Measurements from ENCODE around the gene SNX8. TPM values are rescaled to one million over a fixed set of nuclear protein-coding genes. Genes with fewer than 3 reads are reported as not detected.

SNX8 gene
- total RNA-seq, 4 donors from 2014 or later = 6.4 to 28.1 (median 24.8) TPM

- TF ChIP-seq, protein P1, sequence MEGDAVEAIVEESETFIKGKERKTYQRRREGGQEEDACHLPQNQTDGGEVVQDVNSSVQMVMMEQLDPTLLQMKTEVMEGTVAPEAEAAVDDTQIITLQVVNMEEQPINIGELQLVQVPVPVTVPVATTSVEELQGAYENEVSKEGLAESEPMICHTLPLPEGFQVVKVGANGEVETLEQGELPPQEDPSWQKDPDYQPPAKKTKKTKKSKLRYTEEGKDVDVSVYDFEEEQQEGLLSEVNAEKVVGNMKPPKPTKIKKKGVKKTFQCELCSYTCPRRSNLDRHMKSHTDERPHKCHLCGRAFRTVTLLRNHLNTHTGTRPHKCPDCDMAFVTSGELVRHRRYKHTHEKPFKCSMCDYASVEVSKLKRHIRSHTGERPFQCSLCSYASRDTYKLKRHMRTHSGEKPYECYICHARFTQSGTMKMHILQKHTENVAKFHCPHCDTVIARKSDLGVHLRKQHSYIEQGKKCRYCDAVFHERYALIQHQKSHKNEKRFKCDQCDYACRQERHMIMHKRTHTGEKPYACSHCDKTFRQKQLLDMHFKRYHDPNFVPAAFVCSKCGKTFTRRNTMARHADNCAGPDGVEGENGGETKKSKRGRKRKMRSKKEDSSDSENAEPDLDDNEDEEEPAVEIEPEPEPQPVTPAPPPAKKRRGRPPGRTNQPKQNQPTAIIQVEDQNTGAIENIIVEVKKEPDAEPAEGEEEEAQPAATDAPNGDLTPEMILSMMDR (IDR thresholded peaks at IDR 0.05 in 4 of 5, conservative IDR thresholded peaks at IDR 0.05 in 1 of 5) = no peak
- no peak for TF ChIP-seq POLR2A (IDR thresholded peaks at IDR 0.05)
- Histone ChIP-seq H3K9me3 (no peaks in the 10 kb centered on the region), H3K36me3 (no peaks in the 10 kb centered on the region), H3K27me3 (no peaks in the 10 kb centered on the region), H3K4me1 (peaks cover 33 to 34% of the 10 kb centered on the region in 2 donors), H3K27ac (peak overlapping the region; percentile 90 to 100 (median 94)), H3K4me3 (peak overlapping the region; percentile 80 to 96 (median 88))
- ATAC-seq = peak; percentile 7 to 19
- no peak for DNase-seq
- in situ Hi-C loops (cut with MboI; ENCODE audit: low sequenced_read_pairs in 4 of 4) = no loop called here
- intact Hi-C loops (cut with DNase I; ENCODE audit: low total_unique reads) = loop anchor here (1.0 to 10.0 kb wide), 5 partner anchors 41 to 780 kb away; partner anchors contain the start of genes BRAT1, CHST12, MAD1L1 and PSMG3
Observed at GRCh38 chr7:2354939-2355704, 40.9 kb upstream of the SNX8 start.

DNA sequence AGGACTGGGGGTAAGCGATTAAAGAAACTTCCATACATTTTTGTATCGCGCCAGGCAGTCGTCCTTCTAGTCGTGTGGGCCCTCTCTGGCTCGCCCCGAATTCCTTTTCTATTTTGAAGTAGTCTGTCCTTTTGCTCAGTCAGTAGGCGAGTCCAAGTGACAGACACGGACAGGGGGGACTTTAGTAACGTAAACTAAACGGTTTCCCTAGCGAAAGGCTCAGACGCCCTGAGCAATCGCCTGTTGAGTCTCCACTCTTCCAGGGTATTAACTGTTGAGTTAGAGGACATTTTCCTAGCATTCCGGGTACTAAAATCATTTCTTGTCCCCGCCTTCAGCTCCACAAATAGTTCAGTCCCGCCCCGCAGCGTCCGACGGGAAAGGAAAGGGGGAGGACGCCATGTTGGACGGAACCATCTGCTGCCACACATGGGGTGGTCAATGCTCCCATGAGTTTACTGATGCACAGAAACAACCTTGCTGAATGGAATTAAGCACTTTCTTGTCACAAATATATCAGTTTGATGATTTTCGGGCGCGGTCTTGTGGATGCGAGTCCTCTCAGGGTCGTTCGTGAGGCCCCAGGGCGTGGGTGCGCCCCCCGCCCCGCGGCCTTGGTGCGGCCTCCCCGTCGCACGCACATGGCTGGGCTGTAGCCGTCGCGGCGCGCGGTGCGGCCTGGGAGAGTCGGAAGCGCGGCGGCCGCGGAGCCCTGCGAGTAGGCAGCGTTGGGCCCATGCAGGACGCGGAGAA lies 40.1 kb upstream of the SNX8 start, which contains the start of gene EIF3B:
EIF3B (plus strand) TSS at position 642 of the 753 bp plus-strand sequence; CDS start at position 737, 95 bp downstream.
- intact Hi-C loops (cut with DNase I; ENCODE audit: low total_unique reads) = loop anchor here (1.0 to 10.0 kb wide), 5 partner anchors 40 to 780 kb away; partner anchors contain the start of genes BRAT1, CHST12, MAD1L1 and PSMG3
- in situ Hi-C loops (cut with MboI; ENCODE audit: low sequenced_read_pairs in 4 of 4) = no loop called here
- H3K36me3 ChIP-seq = no peaks in the 10 kb centered on the region
- peaks cover 33 to 34% of the 10 kb centered on the region in 2 donors for H3K4me1 ChIP-seq
- peak; percentile 86 to 87 for DNase-seq
- H3K4me3 ChIP-seq = peak within 1 kb of the TSS; percentile 80 to 96 (median 88)
- no peaks in the 10 kb centered on the region for H3K9me3 ChIP-seq
- peak; percentile 94 to 95 for ATAC-seq
- TF ChIP-seq, protein P1 (IDR thresholded peaks at IDR 0.05 in 4 of 5, conservative IDR thresholded peaks at IDR 0.05 in 1 of 5) = peak in 2 of 5 experiments; percentile 24 to 53
- peak; percentile 73 to 89 for TF ChIP-seq POLR2A (IDR thresholded peaks at IDR 0.05)
- peak within 1 kb of the TSS; percentile 90 to 100 (median 94) for H3K27ac ChIP-seq
- no peaks in the 10 kb centered on the region for H3K27me3 ChIP-seq

DNA sequence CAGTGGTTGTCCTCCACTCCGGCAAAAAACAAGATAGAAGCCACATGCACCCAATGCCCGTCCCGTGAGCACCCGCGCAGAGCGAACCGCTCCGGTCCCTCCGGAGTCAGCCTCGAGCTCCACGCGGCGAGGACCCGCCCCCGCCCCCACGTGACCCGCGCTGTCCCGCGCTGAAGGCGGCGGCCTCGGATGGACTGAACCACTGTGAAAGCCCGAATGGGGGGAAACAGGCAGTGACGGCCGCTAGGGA lies 39.6 kb upstream of the SNX8 start:
- peaks cover 29 to 30% of the 10 kb centered on the region in 2 donors for H3K4me1 ChIP-seq
- no peaks in the 10 kb centered on the region for H3K36me3 ChIP-seq
- no peaks in the 10 kb centered on the region for H3K27me3 ChIP-seq
- TF ChIP-seq, protein P1 (IDR thresholded peaks at IDR 0.05 in 4 of 5, conservative IDR thresholded peaks at IDR 0.05 in 1 of 5) = no peak
- peak; percentile 20 to 45 for TF ChIP-seq POLR2A (IDR thresholded peaks at IDR 0.05)
- intact Hi-C loops (cut with DNase I; ENCODE audit: low total_unique reads) = loop anchor here (1.0 to 10.0 kb wide), 5 partner anchors 40 to 779 kb away; partner anchors contain the start of genes BRAT1, CHST12, MAD1L1 and PSMG3
- ATAC-seq (peak; percentile 79 to 81), DNase-seq (peak; percentile 82 to 84)
- in situ Hi-C loops (cut with MboI; ENCODE audit: low sequenced_read_pairs in 4 of 4) = no loop called here
- peak overlapping the region; percentile 90 to 100 (median 94) for H3K27ac ChIP-seq
- no peaks in the 10 kb centered on the region for H3K9me3 ChIP-seq
- peak overlapping the region; percentile 74 to 96 (median 81) for H3K4me3 ChIP-seq

GRCh38 chr7:2353113-2353935 lies 39.1 kb upstream of the SNX8 start:
- intact Hi-C loops (cut with DNase I; ENCODE audit: low total_unique reads) = loop anchor here (10.0 kb wide), 1 partner anchor 779 kb away; the partner anchor contains the start of gene PSMG3

More at GRCh38 chr7:2353113-2353935, 39.1 kb upstream of the SNX8 start:
- peak overlapping the region; percentile 90 to 100 (median 94) for H3K27ac ChIP-seq
- peak overlapping the region; percentile 74 to 96 (median 81) for H3K4me3 ChIP-seq
- TF ChIP-seq, protein P1 (IDR thresholded peaks at IDR 0.05 in 4 of 5, conservative IDR thresholded peaks at IDR 0.05 in 1 of 5) = no peak
- TF ChIP-seq POLR2A (IDR thresholded peaks at IDR 0.05) = no peak
- H3K27me3 ChIP-seq = no peaks in the 10 kb centered on the region
- H3K36me3 ChIP-seq = no peaks in the 10 kb centered on the region
- DNase-seq (no peak), ATAC-seq (no peak)
- H3K4me1 ChIP-seq = peaks cover 24 to 28% of the 10 kb centered on the region in 2 donors
- in situ Hi-C loops (cut with MboI; ENCODE audit: low sequenced_read_pairs in 4 of 4) = no loop called here
- no peaks in the 10 kb centered on the region for H3K9me3 ChIP-seq
